NCI-H2171 (cell line): ENCODE results near the gene HAUS1.
"Not testable (repeated sequence)": the region's sequence is repeated elsewhere in the genome, so short reads cannot be mapped to it uniquely, and the experiment has no call there.

ENCODE experiments used
- DNase-seq: peaks from one replicate; lab custom pipeline; 2025; lab: John Stamatoyannopoulos, UW

HAUS1 gene

DNA sequence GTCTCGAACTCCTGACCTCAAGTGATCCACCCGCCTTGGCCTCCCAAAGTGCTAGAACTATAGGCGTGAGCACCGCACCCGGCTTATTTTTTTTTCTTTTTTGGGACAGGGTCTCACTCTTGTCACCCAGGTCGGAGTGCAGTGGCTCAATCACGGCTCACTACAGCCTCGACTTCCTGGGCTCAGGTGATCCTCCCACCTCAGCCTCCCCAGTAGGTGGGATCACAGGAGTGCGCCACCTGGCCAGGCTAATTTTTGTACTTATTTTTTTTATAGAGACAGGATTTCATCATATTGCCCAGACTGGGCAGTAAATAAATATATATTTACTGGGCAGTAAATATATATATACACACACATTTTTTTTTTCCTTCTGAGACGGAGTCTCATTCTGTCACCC lies 8.7 kb upstream of the HAUS1 start:
- no peak for DNase-seq

DNA sequence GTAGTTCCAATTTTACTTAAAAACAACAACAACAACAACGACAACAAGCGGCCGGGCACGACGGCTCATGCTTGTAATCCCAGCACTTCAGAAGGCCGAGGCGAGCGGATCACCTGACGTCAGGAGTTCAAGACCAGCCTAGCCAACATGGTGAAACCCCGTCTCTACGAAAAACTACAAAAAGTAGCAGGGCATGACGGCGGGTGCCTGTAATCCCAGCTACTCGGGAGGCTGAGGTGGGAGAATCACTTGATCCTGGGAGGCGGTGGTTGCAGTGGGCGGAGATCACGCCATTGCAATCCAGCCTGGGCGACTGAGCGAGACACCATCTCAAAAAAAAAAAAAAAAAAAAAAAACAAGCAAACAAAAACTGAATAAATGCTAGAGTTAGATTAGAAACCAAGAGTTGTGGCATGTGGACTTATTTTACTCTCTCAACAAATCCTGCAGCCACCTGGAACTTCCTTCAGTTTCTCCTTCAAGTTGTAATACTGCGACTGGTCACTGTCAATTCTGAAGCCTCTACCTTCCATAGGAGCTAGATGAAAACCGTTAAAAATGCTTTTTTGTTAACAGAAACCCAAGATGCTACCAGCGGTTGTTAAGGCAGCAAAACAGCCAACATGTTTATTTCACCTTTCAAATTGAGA lies 7.4 kb upstream of the HAUS1 start:
- DNase-seq = no peak

DNA sequence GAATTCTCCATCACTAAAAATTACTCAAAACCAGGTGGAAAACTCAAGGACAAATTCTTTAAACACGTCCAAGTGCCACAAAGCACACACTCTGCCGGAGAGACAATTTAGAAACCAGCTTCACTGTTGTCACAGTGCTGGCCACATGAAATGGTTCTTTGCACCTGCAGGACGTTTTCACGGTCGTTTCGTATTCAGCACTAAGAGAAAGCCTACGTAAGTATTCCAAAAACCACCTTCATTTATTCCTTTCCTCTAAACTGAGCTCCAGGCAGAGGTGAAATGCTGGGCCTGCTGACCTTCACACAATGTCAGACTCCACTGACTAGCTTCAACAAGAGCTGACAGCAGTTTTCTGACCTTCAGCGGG lies 6.8 kb upstream of the HAUS1 start:
- no peak for DNase-seq

DNA sequence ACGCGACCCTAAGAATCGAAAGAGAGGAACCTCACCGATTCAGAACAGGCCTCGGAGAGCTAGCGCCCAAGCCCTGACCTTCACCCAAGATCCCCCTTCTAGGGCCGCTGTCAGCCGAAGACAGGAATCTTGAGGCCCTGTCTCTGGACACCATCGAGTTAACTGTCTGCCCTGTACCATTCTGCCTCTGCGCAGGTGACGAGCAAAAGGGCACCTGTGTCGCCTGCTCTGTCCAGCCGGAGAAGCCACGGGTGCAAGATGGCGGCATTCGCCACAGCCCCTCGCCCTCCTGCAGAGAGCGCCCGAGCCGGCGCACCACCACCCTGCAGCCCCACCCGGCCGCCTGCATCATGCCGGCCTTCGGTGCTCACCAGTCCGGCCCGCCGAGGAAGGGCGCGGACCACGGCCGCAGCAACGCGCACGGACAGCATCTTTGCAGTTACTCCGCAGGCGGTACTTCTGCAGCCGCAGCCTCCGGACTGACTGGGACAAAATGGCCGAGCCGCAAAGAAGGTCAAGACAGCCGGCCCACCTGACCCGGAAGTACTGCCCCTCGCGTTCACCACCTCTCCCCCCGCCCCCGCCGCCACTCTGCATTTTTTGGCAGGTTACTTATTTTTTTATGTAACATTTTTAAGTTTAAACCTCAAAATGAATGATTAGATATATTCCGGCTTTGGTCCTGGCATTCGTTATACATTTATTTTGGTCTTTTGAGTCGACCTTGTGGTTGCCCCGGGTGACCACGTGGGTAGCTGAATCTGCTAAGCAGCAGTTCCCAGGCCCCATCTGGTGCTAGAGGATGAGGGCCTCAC lies 6.2 kb upstream of the HAUS1 start, which contains the start of gene ATP5F1A:
Gene ATP5F1A, minus strand, starts transcription at position 496 of the 815 bp plus-strand sequence. Its CDS starts 65 bp downstream, at position 431.
- DNase-seq = peak; percentile 72

DNA sequence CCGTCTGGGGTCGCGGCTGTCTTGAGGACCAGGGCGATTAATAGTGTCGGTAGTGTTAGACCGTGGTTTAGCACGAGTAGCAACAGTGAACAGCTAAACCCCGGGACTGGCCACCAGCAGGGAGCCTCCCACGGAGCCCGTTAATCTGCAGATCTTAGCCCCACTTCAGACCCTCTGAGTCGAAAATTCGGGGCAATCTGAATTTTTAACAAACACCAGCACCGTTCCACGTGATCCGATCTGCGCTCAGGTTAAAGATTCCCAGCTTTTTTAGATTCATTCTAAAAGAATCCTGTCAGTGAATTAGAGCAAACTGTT lies 5.6 kb upstream of the HAUS1 start:
- no peak for DNase-seq

DNA sequence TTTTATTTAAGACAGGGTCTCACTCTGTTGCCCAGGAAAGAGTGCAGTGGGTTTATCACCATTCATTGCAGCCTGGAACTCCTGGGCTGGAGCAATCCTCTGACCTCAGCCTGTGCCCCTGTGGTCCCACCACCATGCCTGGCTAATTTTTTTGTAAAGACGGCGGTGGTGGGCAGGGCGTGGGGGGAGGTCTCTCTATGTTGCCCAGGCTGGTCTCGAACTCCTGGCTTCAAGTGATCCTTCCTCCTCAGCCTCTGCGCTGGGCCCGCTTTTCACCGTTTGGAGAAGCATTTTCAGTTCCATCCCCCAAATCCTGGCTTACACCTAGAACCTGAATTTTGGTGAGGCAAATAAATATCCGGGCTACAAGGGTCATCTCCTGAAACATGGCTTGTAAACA lies 4.7 kb upstream of the HAUS1 start:
- no peak for DNase-seq

DNA sequence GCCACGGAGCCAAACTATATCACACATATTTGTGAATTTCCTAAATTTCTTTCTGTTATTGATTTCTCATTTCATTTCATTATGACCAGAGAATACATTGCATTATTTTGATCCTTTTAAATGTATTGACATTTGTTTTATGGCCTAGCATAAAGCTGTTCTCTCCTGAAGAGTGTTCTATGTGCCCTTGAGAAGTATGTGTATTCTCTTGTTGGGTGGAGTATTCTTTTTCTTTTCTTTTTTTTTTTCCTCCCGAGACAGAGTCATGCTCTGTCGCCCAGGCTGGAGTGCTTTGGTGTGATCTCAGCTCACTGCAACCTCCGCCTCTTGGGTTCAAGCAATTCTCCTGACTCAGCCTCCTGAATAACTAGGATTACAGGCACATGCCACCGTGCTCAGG lies 5.2 kb downstream of the HAUS1 start:
- DNase-seq = no peak

DNA sequence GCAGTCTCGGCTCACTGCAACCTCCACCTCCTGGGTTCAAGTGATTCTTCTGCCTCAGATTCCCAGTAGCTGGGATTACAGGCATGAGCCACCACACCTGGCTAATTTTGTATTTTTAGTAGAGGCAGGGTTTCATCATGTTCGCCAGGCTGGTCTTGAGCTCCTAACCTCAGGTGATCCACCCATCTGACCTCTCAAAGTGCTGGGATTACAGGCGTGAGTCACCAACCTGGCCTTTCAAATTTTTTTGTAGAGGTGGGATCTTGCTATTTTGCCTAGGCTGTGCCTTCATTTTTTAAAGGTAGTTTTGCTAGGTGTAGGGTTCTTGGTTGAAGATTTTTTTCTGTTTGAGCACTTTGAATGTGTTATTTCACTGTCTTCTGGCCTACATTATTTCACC lies 6.2 kb downstream of the HAUS1 start:
- no peak for DNase-seq

DNA sequence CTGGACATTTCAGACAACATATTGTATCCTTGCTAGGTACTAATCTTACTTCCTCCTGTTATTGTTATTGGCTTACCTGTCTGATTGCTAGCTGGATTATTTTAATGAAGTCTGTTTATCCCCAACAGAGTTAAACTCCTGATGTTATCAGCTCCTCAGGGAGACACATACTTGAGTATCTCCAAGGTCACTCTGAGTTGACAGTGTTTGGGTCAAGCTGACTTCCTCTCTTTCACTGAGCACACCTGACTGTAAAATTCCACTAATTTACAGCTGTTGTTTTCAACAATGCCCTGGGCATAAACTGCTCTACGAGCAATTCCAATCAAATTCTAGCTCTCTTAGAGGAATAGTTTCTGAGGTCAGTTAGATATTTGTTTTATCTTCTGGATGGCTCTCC lies 9.6 kb downstream of the HAUS1 start:
- no peak for DNase-seq

DNA sequence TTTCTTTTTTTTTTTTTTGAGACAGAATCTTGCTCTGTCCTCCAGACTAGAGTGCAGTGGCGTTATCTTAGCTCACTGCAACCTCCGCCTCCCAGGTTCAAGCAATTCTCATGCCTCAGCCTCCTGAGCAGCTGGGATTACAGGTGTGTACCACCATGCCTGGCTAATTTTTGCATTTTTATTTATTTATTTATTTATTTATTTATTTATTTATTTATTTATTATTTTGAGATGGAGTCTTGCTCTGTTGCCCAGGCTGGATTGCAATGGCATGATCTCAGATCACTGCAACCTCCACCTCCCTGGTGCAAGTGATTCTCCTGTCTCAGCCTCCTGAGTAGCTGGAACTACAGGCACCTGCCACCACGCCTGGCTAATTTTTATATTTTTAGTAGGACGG lies 22.4 kb downstream of the HAUS1 start:
- not testable (repeated sequence) for DNase-seq

DNA sequence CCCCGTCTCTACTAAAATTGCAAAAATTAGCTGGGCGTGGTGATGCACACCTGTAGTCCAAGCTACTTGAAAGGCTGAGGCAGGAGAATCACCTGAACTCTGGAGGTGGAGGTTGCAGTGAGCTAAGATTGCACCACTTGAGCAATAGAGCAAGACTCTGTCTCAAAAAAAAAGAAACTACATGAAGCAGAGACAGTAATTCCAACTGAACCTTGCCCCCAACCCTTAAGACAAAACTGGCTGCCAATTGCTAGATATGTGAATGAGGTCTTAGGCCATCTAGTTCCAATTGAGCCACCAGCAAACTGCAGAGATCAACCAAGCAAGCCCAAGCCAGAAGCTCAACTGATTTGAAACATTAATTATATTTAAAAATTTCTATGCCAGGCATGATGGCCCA lies 25.9 kb downstream of the HAUS1 start:
- DNase-seq = no peak

DNA sequence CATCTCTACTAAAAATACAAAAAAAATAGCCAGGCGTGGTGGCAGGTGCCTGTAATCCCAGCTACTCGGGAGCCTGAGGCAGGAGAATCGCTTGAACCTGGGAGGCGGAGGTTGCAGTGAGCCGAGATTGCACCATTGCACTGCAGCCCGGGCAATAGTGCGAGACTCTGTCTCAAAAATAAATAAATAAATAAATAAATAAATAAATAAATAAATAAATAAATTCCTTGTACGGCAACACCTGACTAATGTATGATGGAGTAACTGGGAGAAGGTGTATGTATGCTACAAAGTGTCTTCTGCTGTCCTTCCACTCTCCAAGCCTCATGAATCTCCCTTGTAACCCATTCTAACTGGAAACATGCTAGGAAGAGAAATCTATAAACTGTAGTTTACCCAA lies 26.4 kb downstream of the HAUS1 start:
- DNase-seq = not testable (repeated sequence)

DNA sequence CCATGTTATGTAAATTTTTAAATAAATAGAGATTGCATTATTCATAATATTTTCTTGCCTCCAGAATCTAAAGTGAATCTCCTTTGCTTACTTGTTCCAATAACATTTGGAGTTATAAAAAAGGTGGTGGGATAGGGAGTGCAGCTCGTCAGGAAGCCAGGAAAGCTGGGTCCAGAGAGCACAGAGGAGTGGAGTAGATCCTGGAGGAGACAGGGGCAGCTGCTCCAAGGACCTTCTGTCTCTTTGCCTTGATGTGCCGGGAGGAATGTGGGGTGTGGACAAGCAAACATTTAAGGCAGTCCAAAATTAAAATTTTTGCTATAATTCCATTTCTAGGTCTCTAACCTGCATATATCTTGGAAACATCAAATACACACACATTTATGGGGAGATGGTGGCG lies 29.3 kb downstream of the HAUS1 start:
- no peak for DNase-seq

DNA sequence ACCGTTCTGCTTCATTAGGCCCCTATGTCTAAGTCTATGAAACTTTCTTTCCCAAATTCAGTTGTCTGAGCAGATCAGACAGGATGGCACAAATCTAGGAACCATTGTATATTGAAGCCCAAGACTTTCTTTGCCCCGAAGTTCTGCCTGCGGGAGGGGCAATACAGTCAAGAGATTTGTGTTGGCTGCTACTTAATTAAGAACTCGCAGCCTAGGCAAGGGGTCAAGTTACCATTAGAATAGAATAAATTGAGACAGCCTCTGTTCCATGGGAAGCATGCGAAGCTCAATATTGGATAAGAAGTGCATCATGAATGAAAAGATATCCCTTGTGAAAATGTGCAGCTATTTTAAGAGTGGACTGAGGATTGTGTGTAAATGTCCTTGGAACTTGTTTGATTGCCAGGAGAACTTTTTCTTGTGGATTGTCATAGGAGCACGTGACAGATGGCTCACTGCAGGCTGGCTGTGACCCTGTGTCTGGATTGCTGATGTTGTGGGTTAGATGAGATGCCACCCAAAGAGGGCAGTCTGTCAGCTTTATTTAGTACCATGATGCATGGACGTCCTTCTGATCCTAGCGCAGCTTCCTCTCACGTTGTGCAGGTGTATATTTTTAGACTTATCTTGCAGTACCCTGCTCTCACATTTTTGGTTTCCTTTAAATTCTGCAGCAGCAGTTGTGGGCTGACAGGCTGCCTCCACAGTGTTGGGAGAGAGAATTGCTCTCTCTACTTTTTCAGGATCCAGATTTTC lies 30.9 kb downstream of the HAUS1 start:
- DNase-seq = no peak

DNA sequence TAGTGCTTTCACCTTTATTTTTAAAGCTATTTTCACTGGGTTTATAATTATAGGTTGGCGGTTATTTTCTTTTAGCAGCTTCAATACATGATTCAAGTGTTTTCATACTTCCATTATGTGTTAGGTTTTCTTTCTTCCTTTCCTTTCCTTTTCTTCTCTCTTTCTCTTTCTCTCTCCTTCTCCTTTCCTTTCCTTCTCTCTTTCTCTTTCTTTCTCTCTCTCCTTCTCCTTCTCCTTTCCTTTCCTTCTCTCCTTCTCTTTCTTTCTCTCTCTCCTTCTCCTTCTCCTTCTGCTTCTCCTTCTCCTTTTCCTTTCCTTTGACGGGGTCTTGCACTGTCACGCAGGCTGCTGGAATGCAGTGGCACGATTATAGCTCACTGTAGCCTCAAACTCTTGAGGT lies 36.0 kb downstream of the HAUS1 start:
- no peak for DNase-seq

DNA sequence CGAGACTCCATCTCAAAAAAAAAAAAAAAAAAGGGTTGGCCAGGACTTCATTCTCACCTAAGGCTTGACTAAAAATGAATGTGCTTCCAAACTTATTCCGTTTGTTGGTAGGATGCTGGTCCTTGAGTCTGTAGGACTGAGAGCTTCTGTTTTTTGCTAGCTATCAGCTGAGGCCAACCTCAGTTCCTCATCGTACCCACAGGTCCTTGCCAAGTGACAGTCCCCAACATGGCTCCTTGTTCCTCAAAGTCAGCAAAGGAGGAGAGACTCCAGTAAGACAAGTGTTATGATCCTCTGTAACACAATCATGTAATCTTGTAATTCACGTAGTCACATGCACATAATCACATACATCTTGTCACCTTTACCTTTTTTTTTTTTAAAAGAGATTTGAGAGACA lies 37.0 kb downstream of the HAUS1 start:
- no peak for DNase-seq

DNA sequence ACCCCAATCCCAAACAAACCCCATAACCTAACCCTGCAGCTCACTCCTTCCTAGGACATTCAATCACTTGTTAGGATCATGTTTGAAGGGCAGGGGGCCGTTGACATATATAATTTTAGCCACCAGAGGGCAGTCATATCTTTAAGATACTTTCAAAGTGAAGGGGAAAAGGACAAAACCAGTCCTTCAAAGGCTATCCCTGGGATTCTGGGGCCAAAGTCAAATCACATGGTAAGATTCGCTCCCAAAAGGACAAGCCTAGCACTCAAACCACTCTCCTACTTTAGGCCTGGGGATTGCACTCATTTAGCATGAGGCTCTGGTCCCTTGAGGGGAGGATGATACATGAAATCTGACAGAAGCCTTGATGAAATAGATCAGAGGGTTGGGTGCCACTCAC lies 44.6 kb downstream of the HAUS1 start:
- peak; percentile 41 for DNase-seq

DNA sequence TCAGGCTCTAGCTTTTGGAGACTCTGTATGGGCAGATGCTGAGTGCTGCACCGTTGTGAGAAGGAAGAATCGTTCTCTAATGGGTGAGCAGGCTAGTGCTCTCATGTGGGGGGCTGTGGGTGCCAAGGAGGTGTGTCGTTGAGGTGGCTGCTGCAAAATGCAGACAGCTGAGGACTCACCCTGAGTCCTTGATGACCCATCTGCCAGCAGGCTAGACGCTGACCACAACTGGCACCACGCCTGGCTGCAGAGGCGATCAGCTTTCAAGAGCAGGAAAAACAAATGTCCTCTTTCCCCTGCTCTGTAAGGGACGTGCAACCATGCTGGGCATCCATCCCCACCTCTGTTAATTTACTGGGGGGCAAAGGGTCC lies 48.2 kb downstream of the HAUS1 start:
- no peak for DNase-seq

DNA sequence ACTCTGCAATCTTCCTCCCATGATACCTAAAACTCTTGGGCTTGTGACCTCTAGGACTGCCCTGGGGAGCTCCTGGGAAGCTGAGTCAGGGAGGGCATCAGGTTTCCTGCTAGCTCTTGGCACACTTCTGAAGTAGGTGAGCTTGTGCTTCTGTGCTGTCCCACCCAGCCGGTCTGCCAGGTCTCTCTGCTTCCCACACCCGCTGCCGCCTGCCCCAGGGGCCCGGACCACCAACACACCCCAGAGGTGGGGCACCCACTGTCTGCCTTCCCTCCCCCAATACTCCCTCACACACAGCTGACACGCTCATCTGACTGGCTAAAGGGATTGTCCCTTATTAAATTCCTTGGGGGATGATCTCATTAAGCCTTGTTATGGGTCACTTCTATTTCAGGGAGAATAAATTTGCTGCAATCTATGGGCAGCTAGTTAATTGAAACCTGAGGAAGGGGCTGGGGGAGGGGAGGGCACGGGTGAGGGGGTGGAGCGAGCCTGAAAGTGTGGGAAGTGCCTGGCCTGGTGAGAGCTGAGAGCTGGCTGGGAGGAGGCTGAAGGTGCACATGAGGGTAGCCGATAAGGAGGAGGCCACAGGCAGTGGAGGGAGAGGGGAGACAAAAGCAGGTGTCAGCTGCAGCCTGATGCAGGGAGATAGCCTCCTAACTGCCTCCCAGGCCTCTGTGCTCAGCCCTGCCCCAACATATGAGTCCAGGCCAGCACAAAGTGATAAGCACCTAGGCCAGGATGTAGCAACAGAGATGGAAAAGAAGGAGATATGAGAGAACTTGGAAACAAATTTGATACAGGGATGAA lies 48.8 kb downstream of the HAUS1 start:
- DNase-seq = no peak

DNA sequence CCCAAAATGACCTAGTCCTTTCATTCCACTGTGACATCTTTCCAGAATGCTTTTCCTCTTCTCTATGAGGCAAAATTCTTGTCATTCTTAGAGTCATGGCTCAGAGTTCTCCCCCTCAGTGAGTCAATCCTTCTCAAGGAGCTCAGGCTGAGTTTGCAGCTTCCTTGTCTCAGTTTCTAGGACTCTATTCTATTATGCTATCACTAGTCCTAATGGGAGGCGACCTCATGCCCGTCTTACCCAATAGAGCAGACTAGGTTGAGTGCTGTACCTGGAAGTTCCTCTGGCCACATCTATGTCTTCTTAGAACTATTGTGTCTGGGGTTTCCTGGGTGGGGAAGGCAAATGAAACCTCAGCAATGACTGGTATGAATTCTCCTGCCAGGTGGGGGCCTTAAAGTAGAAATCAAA lies 51.5 kb downstream of the HAUS1 start:
- DNase-seq = no peak

DNA sequence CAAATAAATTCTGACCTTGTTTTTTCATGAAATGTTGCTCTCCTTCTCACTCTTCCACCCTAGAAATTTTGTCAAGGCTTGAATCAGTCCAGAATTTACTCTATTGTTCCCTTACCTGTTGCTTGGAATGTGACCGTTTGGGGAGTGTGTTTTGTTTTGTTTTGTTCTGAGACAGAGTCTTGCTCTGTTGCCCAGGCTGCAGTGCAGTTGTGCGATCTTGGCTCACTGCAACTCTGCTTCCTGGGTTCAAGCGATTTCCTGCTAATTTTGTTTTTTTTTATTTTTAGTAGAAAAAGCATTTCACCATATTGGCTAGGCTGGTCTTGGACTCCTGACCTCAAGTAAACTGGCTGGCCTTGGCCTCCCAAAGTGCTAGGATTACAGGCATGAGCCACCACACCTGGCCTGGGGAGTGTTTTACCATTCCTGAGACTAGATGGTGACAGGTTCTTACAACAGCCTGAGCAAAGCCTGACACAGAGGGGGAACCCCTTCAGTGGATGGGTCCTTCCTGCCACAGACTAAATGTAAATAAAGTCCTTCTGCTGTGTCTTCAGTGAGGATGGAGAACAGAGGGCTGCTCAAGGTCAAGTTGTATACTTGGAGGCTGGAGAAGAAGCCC lies 52.0 kb downstream of the HAUS1 start:
- DNase-seq = no peak

DNA sequence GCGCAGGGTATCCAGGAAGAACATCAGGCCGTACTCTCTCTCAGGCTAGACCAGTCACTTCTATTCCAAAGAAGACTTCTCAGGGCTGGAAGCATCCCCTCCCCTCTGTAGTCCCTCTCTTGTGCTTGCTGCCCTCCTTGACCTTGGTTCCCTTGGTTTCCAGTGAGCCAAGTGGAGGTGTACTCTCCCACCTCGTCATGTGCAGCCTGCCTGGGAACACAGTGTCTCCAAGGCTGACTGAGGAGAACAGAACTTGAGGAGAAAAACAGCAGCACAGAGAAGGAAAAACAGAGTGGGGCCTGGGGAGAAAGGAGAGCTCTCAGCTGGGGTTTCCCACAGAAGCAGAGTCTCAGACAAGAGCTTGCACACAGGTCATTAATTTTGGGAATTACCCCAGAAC lies 52.7 kb downstream of the HAUS1 start:
- no peak for DNase-seq
